GM21515 (cell line): ENCODE results near the gene HNRNPF.
"Not testable (repeated sequence)": the region's sequence is repeated elsewhere in the genome, so short reads cannot be mapped to it uniquely, and the experiment has no call there.

Experiments
- ATAC-seq: cut with Tn5 transposase; IDR thresholded peaks from one replicate; pipeline ENCODE4 v1.9.1; 2021; ENCODE audit not compliant: unreplicated experiment

HNRNPF gene, protein sequence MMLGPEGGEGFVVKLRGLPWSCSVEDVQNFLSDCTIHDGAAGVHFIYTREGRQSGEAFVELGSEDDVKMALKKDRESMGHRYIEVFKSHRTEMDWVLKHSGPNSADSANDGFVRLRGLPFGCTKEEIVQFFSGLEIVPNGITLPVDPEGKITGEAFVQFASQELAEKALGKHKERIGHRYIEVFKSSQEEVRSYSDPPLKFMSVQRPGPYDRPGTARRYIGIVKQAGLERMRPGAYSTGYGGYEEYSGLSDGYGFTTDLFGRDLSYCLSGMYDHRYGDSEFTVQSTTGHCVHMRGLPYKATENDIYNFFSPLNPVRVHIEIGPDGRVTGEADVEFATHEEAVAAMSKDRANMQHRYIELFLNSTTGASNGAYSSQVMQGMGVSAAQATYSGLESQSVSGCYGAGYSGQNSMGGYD

DNA sequence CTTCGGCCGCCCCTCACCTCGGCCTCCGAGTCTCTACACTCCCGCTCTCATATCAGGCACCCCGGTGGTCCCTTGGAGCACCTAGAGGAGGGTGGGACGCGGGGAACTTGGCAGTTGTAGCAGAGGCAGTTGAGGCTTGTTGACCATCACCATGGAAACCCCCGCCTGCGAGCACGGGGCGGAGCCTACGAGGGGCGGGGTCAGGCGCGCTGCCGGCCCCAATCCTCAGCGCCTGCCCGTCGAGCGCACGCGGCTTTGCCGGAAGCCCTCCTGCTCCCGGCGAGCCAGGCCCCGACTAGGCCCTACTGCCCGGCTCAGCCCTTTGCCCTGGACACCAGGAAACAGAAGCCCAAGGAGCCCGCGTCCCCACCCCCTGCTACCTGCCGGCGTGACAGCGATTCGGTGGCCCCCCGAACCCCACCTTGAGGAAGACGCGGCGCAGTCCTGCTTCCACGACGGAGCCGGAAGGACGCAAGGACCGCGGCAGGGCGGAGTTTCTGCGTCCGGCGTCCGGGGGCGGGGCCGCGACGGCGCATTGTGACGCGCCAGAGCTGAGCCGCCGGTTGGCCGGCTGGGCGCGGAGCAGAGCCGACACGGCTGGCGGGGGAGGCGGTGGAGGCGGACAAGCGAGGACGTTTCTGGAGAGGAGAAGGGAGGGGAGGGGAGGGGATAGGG is at the start of gene HNRNPF:
Gene HNRNPF (minus strand): TSS at position 477 of the 675 bp plus-strand sequence. CDS start 21,302 bp downstream, outside the sequence.
- peak; percentile 66 for ATAC-seq

DNA sequence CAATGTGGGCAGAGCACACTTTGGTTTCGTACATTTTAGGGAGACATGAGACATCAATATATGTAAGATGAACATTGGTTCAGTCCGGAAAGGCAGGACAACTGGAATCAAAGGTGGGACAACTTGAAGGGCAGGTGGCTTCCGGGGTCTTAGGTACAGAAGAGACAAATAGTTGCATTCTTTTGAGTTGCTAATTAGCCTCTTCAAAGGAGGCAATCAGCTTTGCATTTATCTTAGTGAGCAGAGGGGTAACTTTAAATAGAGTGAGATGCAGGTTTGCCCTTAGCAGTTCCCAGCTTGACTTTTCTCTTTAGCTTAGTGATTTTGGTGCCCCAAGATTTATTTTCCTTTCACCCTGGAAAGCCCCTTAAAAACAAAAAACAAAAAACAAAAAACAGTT is 49.2 kb upstream of the HNRNPF start:
- no peak for ATAC-seq

DNA sequence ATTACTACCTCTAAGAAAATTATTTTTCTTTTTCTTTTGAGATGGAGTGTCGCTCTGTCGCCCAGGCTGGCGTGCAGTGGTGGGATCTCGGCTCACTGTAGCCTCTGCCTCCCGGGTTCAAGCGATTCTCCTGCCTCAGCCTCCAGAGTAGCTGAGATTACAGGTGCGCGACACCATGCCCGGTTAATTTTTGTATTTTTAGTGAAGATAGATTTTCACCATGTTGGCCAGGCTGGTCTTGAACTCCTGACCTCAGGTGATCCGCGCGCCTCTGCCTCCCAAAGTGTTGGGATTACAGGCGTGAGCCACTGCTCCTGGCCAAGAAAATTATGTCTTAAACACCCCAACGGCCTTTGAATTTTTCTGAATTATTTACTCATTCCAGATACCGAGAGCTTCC is 47.6 kb upstream of the HNRNPF start:
- not testable (repeated sequence) for ATAC-seq

DNA sequence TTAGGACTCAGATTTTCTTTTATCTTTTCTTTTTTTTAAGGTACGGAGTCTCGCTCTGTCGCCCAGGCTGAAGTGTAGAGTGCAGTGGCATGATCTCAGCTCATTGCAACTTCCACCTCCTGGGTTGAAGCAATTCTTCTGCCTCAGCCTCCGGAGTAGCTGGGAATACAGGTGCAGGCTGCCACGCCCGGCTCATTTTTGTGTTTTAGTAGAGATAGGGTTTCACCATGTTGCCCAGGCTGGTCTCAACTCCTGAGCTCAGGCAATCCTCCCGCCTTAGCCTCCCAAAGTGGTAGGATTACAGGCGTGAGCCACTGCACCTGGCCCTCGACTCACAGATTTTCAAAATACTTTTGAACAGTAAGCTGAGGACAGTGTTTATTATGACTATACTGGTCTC is 45.0 kb upstream of the HNRNPF start:
- ATAC-seq = not testable (repeated sequence)

DNA sequence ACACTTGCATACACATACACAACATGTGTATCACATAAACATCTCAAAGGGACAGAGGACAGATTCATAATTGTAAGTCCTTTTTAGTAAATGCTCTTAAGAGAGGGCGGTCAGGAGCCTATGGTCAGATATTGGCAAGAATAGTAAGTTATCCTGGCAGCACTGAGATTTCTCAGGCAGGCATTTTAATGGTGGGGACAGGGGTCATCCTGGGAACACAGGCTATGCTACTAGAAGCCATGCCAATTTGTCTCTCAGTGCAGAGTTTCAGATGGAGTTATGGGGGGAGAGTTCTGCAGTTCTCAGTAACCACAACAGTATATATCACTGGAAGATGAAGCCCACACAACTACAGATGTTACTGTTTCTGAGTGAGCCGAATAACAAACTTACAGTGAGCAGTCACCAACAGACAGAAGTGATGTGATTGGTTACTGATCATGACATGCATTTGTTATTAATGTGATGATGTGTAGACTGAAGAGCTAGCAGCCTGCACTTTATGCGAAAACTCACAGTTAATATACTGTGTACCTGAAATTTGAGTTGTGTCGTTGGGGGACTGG is 44.4 kb upstream of the HNRNPF start:
- no peak for ATAC-seq

DNA sequence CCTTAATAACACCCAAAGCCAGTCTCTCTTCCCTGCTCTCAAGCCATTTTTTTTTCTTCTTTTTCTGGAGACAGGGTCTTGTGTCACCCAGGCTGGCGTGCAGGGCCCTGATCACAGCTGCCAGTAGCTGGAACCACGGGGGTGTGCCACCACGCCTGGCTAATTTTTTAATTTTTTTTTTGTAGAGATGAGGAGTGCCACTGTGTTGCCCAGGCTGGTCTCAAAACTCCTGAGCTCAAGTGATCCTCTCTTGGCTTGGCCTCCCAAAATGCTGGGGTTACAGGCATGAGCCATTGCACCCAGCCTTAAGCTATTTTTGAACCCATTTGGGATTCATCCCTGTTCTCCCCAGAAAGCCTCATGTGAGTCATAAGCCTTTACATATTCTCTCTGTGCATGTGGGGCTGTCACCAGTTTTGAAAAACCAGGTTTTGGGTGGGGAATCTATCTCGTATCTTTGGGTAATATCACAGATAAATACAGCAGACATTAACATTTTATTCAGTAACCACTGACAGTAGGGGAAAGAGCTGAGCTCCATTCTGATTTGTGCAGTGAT is 43.4 kb upstream of the HNRNPF start:
- no peak for ATAC-seq

DNA sequence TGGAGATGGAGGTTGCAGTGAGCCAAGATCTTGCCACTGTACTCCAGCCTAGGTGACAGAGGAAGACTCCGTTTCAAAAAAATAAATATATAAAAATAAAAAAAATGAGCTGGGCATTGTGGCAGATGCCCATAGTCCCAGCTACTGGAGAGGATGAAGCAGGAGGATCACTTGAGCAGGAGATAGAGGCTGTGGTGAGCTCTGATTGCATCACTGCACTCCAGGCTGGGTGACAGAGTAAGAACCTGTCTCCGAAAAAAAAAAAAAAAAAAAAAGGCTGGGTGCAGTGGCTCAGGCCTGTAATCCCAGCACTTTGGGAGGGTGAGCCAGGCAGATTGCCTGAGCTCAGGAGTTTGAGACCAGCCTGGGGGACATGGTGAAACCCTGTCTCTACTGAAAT is 39.8 kb upstream of the HNRNPF start:
- ATAC-seq = no peak

DNA sequence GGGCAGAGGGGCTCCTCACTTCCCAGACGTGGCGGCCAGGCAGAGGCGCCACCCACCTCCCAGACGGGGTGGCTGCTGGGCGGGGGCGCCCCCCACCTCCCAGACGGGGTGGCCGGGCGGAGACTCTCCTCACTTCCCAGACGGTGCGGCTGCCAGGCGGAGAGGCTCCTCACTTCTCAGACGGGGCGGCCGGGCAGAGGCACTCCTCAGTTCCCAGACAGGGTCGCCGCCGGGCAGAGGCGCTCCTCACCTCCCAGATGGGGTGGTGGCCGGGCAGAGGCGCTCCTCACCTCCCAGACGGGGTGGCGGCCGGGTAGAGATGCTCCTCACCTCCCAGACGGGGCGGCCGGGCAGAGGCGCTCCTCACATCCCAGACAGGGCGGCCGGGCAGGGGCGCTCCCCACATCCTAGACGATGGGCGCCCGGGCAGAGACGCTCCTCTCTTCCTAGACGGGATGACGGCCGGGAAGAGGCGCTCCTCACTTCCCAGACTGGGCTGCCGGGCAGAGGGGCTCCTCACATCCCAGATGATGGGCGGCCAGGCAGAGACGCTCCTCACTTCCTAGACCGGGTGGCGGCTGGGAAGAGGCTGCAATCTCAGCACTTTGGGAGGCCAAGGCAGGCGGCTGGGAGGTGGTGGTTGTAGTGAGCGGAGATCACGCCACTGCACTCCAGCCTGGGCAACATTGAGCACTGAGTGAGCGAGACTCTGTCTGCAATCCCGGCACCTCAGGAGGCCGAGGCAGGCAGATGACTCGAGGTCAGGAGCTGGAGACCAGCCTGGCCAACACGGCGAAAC is 37.4 kb upstream of the HNRNPF start:
- not testable (repeated sequence) for ATAC-seq

DNA sequence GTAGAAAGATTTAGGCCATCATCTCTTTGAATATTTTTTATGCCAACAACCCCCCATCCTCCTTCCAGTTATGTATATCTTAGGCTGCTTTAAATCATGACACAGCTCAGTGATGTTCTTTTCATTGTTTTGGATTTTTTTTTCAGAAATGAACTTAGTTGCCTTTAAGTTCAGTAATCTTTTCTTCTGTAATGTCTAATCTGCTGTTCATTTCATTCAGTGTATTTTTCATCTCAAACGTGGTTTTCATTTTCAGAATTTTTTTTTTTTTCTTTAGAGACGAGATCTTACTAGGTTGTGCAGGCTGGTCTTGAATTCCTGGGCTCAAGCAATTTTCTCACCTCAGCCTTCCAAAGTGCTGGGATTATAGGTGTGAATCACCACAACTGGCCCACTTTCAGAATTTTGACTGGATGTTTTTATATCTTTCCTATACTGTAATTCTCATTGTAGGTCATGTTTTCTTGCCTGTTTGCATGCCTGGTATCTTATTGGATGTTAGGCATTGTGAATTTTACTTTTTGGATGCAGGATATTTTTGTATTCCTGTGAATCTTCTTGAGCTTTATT is 36.0 kb upstream of the HNRNPF start:
- ATAC-seq = no peak

DNA sequence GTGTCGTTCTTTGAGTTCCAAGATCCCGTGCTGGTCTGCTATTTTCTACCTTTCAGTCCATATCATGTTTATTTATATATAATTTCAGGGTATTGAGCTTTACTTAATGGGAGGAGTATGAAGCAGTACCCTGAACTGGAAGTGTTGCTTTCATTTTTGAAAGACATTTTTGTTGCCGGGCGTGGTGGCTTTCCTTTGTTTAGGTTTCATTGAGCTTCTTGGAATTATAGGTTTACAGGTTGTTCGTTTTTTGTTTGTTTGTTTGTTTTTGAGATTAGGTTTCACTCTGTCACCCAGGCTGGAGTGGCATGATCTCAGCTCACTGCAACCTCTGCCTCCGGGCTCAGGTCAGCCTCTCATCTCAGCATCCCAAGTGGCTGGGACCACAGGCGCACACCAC is 35.3 kb upstream of the HNRNPF start:
- ATAC-seq = no peak

DNA sequence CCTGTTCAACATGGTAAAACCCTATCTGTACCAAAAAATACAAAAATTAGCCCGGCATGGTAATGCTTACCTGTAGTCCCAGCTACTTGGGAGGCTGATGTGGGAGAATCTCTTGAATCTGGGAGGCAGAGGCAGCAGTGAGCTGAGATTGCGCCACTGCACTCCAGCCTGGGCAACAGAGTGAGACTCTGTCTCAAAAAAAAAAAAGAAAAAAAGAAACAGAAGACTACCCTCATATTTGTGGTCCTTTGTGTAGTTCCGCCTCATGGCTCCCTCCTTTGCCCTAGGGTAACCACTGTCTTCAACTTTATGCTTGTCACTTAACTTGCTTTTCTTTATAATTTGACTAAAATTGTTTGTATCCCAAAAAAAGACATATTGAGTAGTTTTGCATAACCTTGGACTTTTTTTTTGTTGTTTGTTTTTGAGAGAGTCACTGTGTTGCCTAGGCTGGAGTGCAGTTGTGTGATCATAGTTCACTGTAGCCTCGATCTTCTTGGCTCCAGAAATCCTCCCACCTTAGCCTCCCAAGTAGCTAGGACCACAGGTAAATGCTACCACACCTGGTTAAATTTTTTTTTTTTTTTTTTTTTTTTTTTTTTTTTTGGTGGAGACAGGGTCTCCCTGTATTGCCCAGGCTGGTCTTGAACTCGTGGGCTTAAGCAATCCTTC is 31.6 kb upstream of the HNRNPF start:
- ATAC-seq = no peak

DNA sequence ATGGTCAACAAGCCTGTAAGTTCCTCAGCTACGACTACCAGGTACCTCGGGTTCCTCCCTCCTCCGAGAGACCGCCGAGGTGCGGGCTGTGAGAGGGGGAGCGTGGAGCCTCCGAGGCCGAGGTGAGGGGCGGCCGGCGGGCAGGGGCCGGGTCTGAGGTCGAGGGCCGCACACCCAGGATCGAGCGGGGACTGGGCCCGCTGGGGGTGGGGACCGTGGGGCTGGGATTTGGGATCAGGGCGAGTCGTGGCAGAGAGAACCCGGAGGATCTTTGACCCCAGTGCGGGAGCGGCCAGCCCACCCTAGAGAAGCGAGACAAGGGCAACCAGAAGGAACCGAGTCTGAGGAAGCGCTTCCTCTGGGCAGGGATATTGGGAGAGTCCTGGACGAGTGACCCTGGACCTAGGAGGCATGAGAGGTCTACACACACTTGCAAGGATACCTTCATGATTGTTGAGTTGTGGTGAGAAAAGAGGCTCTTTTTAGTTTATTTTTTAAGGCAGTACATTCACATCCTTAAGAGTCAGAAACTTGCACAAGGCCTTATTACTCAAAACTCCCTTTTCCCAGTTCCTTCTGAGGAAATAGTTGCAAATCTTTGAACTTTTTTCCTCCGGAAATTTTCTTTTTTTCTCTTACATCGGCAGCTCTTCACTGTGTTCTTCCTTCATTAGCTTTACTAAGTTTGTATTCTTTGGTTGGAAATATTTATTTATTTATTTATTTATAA is 28.3 kb upstream of the HNRNPF start:
- ATAC-seq = no peak

DNA sequence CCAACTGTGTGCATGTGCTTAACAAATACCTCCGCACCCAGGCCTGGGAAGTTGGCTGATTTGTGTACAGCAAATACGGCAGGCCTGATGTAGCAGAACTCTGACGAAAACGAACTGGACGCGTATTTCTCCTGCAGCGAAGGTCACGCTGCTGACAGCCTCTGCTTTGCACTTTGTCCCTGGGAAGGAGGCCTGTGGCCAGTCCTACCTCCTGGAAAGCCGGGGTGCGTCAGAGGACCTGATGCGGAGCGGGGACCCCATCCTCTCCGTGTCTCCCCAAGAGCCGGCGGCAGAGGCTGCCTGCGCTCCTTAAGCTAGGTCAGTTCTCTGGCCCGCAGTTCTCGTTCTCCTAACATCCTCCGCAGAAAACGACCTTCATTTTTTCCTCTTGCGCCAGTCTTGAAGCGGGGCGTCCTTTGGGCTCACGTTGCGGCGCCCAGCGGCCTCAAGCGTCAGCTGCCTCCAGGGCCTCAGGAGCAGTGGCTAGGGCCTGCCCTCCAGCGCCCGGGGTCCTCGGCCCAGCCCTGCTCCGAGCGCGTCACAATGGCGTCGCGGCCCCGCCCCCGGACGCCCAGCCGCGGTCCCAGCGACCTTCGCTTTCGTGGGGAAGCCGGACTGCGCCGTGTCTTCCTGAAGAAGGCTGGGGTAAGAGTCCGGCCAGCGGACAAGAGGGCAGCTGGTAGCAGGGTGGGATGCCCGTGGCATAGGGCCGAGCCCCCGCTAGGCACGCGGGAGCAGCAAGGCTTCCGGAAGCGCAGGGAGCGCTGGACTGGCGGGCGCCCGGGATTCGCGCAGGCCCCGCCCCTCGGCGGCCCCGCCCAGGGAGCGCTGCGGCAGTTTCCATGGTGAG is 27.5 kb upstream of the HNRNPF start, which contains the start of gene ZNF487:
Gene ZNF487 (plus strand): TSS at position 821 of the 850 bp plus-strand sequence. CDS start 38,703 bp downstream, outside the sequence.
- ATAC-seq = peak; percentile 94

DNA sequence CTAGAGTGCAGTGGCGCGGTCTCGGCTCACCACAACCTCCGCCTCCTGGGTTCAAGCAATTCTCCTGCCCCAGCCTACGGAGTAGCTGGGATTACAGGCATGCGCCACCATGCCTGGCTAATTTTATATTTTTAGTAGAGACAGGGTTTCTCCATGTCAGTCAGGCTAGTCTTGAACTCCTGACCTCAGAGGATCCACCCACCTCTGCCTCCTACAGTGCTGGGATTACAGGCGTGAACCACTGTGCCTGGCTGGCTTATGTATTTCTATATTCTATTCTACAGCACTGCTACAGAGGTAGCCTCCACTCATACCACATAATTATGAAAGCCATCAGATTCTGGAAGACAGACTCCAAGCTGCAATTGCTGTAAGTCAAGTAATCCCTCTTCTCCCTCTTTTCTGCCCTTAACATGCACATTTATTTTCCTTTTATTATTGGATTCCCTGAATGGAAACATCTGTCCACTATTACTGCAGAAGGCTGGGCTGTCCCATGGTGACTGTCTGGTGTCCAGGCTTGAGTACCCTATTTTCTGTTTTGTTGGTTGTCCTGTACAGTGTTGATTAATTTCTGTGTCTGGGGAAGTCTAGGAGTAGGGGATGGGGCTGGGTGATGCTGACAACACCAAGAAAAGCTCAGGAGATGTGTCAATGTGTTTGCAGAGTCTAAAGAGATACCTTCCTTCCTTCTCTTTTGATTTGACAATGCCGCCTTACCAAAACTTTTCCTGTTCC is 22.1 kb upstream of the HNRNPF start:
- no peak for ATAC-seq

DNA sequence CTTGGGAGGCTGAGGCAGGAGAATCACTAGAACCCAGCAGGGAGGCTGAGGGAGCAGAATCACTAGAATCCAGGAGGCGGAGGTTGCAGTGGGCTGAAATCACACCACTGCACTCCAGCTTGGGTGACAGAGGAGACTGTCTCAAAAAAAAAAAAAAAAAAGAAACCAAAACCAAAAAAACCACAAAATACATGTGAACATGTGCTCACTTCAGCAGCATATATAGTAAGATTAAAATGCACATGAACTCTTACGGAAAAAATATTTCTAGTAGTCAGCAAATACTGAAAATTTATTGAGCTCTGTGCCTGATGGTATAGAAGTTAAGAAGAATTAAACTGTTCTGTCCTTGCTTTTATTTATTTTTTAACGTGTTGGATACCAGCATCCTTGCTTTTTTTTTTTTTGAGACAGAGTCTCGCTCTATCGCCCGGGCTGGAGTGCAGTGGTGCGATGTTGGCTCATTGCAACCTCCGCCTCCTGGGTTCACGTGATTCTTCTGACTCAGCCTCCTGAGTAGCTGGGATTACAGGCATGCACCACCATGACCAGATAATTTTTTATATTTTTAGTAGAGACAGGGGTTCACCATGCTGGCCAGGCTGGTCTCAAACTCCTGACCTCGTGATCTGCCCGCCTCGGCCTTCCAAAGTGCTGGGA is 18.3 kb upstream of the HNRNPF start:
- peak; percentile 57 for ATAC-seq

DNA sequence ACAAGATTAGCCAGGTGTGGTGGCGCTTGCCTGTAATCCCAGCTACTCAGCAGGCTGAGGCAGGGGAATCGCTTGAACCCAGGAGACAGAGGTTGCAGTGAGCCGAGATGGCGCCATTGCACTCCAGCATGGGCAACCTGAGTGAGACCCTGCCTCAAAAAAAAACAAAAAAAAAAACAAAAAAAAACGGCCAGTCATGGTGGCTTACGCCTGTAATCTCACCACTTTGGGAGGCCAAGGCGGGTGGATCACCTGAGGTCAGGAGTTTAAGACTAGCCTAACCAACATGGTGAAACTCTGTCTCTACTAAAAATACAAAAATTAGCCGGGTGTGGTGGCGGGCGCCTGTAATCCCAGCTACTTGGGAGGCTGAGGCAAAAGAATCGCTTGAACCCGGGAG is 17.5 kb upstream of the HNRNPF start:
- ATAC-seq = not testable (repeated sequence)

DNA sequence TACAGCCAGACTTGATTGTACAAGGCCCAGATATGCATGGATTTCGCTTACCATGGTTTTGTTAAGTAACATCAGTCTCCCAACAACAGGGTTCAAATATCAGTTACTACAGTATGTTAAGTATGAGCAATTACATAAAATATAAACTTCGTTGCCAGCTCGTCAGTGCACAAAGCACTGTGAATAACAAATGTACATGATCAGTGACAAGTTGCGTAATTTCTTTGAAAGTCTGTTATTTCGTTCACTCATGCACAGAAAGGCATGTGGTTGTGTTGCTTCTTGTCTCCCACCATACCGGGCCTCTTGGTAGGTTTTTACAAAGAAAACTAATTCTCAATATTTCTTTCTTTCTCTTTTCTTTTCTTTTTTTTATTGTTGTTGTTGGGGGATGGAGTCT is 15.4 kb upstream of the HNRNPF start:
- no peak for ATAC-seq
